ENCODE measurements around the gene KRT80.

GRCh38 chr12:52198454-52199215 lies 6.8 kb upstream of the KRT80 start:
- TF ChIP-seq POLR2A (IDR thresholded peaks at IDR 0.05; ENCODE audit: low read length), result no peak
- no peak for TF ChIP-seq KDM1A (IDR thresholded peaks at IDR 0.05; ENCODE audit: low read depth)
